GM21423 (cell line): Measurements from ENCODE around the gene MVD.
A peak's percentile ranks its signal among the peaks of the same experiment; 100 is the strongest.

ENCODE experiments used
- ATAC-seq: cut with Tn5 transposase; IDR thresholded peaks from one replicate; pipeline ENCODE4 v1.9.1; 2021; ENCODE audit warnings: mild to moderate bottlenecking, moderate library complexity; ENCODE audit not compliant: unreplicated experiment

MVD gene, protein sequence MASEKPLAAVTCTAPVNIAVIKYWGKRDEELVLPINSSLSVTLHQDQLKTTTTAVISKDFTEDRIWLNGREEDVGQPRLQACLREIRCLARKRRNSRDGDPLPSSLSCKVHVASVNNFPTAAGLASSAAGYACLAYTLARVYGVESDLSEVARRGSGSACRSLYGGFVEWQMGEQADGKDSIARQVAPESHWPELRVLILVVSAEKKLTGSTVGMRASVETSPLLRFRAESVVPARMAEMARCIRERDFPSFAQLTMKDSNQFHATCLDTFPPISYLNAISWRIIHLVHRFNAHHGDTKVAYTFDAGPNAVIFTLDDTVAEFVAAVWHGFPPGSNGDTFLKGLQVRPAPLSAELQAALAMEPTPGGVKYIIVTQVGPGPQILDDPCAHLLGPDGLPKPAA

DNA sequence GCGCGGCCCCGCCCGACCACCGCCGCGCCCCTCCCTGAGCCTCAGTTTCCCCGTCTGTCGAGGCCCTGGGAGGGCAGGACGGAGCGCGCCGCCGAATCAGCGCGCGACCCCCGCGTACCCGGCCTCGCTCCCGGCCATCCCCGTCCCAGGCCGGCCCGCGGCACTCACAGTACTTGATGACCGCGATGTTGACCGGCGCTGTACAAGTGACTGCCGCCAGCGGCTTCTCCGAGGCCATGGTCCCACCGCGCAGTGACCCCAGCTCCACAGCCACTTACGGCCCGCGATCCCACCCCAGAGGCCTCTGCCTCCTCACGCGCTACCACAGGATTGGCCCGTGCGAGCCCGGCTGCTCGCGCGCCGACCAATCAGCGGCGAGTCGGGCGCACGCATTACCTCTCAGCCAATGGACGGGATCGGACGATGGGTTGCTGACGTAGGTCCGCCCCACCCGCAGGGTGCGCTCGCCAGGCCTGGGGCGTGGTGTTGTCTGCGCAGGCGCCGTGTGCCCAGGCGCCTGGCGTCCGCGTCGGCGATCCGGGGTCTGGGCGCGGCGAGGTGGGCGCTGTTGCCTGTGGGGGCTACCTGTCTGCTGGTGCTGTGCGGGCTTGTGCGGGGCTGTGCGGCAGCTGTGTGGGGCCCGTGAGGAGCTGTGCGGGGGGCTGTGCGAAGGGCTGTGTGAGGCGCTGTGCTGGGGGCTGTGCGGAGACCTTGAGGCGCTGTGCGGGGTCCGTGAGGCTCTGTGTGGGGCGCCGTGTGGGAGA is at the start of gene MVD:
TSS of gene MVD (minus strand) at position 249 of the 764 bp plus-strand sequence. CDS start at position 238, 11 bp downstream.
- ATAC-seq: peak; percentile 90

DNA sequence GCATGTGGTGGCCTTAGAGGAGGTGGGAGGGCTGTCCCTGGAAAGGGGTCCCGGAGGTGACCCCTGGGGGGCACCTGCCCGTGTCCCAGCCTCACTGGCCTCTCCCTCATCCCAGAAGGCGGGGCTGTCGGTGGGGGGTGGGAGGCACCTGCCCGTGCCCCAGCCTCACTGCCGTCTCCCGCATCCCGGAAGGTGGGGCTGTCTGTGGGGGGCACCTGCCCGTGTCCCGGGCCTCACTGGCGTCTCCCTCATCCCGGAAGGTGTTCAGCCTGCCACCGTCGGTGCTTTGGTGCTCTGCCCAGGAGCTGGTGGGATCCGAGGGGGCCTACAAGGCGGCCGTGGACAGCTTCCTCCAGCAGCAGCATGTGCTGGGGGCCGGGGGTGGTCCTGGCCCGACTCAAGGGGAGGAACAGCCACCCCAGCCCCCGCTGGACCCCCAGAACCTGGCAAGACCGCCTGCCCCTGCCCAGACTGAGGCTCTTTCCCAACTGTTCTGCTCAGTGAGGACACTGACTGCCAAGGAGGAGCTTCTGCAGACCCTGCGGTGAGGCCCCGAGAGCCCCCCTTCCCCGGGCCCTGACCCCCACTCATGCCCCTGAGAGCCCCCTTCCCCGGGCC is 49.6 kb upstream of the MVD start:
- no peak for ATAC-seq

DNA sequence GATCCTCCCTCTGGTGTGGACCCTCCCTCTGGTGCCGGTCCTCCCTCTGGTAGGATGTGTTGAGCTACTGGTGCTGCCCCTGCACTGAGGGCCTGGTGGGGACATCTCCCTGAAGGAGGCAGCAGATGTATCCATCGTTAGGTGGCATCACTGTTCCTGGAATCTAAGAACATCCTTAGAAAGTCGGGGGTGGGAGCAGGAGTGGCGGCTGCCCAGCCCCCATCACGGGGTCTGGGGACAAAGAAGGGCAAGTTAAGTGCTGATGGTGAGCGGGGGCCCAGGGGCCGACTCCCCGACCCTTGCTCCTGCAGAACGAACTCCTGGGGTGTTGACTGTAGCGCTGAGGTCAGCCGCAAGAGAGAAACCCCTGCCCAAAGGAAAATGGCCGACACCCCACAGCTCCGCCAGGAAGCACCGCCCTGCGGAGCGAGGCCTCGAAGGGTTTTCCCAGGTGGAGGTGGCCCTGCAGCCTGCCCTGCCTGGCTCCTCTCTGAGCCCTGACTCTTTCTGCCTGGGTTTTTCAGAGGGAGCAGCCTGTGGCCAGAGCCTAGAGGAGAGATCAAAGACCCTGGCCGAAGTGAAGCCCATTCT is 49.0 kb upstream of the MVD start:
- no peak for ATAC-seq

DNA sequence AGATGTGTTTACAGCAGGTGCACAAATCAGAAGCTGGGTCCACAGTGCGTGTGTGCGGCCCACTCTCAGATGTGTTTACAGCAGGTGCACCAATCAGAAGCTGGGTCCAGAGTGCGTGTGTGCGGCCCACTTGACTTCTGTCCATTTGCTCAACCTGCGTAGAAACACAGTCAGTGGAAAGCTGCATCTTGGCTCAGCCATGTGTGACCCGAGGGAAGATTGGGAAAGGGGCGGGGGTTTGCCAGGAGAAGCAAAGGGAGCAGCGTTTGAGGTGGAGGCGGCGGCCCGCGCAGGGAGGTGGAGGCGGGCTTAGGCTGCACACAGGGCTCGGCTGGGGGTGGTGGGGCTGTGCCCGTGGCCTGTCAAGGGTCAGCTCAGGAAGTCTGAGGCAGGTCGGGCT is 47.7 kb upstream of the MVD start:
- ATAC-seq: no peak

DNA sequence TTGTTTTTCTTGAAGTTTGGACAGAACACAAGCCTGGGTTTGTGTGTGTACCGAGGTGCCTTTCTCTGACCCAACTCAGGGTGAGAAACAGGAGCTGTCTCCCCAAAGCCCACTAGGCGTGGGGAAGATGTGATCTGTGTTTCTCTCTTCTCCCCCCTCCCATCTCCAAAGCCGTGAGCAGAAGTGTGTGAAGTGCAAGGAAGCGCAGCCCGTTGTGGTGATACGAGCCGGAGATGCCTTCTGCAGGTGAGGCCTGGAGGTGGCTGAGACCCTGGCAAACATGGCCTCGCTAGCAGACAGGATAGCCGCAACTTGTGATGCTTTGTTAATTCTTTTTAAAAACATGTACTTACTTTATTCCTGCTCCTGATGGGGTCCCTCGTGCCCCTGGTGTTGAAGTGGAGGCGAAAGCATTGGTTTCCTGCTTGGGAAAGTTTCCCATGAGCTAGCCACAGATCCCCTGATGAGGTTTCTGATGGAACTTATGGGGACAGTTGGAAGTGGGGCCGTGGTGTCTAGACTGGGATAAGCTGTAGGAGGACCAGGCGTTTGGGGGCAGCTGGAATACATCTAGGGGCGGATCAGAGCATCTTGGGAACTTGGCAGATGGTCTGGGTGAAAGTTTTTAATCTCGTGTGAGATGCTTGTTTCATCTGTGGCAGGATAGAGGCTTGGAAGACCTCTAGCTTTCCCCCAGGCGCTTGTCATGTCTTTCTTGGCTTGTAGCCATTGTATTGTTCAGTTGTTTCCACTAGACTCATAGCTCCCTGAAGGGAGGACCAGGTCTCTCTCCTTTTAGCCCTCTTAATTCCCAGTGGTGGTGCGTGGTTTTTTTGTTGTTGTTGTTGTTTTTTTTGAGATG is 44.3 kb upstream of the MVD start:
- ATAC-seq: no peak

DNA sequence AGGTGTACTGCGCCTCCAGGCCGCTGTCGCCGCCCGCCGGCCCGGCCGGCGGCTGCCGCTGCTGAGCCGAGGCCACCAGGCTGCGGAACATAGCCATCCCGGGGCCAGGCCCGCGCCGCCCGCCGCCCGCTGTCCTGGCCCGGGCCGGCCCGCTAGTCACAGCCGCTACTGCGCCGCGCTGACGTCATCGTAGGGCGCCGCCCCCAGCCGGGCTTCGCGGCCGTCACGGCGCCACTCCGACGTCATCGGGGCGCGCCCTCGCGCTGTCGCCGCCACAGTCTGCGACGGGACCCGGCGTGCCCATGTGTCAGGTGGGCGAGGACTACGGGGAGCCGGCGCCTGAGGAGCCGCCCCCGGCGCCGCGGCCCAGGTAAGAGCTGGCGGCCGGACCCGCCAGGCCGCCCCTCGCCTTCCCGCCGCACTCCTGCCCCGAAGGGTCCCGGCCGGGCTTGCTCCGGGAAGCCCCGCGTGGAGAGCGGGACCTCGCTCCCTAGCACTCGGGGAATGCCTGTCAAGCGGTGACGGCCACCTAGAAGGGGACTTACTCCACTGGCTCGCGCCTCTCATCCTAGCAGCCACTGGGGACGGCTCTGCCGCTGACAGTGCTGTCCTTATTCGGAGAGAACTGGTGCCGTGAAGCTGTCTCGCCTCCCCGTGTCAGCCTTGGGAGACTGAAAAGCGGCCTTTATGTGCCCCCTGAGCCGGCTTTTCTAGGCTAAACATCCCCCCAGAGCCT is 43.5 kb upstream of the MVD start, which contains the start of the genes CTU2 and RNF166:
TSS of gene CTU2 (plus strand) at position 275 of the 736 bp plus-strand sequence. CDS start at position 303, 28 bp downstream.
TSS of gene RNF166 (minus strand) at position 180 of the 736 bp plus-strand sequence. CDS start at position 97, 83 bp downstream.
- ATAC-seq: peak; percentile 64

DNA sequence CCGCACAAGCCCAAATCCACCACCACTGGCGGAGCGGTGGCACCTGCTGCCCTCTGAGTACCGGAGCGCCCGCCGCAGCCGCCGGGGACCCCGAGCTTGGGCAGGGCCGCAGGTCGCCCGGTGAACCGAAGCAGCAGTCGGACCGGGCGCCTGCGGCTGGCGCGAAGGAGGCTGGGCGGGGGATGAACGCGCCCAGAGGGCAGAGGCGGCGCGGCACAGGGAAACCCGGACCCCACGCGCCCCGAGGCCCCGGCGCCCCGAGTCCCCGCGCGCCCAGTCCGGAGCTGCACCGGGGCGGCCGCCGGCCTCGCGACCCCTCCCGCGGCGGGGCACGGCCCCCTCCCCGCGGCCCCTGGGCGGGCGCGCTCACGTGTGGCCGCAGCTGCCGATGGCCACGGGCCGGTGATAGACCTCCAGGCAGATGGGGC is 42.9 kb upstream of the MVD start:
- no peak for ATAC-seq

DNA sequence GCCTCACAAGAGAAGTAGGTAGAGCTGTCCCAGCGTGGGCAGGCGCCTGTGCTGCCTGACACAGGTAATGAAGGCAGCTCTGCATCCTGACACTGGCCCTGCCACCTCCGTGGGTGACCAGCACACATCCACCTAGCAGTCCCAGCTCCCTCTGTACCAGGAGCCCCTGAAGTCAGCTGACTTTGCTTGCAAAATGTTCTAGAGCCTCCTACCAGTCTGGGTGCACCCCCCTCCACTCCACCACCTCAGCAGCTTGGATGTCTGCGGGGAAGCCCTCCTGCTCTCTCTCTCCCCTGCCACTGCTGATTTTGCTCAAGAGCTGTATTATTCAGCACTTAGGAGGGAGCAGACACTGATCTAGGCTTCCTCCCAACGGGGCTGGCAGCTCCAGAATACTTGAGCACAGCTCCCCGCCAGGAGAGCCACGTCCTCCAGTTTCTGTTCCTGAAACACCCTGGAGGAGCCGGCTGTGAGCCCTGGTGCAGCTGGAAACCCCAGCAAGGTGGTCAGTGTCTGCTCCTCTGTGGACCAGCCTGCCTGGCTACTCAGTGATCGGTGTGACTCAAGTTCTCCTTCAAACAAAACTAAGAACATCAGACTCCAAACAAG is 42.3 kb upstream of the MVD start:
- ATAC-seq: no peak

DNA sequence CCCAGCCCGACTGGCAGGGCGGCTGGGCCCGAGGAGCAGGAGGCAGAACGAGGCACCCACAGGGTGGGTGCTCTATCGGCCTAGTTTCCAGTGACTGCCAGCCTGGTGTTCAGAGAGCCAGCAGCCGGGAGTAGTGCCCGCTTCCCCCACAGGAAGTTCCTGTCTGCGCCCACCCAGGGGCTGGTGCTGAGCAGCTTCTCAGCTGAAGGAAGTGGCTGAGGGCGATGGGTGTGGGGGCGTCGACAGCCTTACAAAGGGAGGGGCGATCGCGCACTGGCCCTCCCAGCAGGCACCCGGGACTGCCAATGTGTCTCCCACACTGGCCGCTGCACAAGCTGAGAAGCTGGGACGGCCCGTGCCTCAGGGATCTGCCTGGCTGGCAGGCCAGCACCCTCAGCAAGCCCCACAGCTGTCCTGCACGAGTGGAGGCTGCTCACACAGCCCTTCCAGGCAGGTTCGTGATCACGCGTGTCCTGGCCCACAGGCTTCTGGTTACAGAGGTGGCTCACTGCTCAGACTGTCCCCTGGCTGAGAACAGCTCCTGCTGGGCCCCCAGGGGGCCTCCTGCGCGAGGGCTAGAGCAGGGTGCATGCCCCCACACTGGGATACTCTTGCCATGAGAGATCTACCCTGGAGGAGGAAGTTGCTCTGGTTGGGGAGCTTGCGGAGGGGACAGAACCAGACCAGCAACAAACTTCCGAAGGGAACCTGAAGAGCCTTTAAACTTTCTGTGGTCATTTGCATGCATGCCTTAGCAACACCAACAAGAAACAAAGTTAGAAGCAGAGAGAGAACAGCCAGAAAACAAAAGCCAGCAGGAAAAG is 40.8 kb upstream of the MVD start:
- ATAC-seq: no peak

DNA sequence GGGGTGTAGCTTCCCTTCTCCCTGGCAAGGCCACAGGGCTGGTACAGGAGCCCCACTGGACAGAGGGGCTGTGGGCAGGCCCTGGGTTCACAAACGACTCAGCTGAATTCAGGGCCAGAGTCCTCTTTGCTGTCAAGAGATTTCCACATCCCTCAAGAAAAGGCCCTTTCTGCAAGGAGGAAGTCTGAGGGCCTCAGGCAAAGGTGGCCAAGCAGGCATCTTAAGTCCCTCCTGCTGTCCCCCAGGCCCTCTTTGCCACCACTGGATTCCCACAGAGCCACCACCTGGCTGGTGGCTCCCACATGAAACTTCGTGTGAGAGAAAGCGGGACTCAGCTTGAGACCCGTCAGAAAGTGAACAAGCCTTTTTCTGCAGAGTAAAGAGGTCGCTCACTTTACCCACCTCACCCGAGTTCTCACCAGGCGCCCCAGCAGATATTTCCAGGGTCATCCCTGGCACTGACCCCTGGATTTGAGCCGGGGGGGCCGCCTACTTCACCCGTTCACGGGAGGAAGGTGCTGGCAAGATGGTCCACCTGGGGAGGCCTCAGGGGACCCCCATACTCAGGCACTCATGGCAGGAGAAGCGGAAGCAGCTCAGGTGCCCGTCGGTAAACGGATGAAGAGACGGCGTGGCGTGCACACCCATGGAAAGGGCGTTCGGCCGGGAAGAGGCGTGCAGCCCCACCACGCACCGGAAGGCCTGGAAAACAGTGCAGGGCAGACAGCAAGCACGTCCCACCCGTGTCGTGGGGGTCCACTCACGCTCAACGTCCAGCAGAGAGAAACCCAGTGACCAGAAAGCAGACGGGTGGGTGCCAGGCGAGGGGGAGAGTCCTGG is 39.7 kb upstream of the MVD start:
- no peak for ATAC-seq

DNA sequence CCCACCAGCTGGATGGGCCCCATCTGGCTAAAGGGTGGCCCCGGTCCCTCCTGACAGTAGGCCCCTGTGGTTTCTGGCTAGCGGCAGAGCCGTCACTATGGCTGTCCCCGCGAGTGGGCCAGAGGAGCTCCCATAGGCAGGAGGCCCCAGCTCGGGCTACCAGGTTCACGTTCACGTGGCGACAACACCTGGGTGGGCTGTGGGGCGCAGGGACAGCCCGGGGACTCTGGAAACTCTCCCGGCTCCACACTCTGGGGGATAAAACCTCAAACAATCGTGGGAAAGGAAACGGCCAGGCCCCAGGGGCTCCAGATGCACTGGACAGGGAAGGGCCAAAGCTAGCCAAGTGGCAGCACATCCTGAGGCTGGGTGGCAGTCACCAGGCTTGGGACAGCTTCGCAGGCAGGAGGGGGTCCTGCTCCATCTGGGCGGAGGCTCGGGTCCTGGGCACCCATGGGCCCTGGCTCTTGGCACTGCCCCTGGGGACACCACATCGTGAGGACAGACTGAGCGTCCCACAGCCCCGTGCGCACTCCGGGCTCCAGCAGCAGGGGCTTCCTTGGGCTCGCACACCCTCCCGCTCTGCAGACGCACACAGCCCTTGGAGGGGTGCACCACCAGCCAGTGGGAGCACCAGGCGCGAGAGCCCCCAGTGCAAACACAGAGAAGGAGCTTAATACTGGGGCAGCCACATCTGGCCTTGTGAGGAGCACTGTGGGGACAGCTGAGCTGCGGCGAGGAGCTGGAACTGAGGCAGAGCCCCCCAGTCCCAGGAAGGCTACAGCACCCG is 38.9 kb upstream of the MVD start:
- ATAC-seq: no peak

DNA sequence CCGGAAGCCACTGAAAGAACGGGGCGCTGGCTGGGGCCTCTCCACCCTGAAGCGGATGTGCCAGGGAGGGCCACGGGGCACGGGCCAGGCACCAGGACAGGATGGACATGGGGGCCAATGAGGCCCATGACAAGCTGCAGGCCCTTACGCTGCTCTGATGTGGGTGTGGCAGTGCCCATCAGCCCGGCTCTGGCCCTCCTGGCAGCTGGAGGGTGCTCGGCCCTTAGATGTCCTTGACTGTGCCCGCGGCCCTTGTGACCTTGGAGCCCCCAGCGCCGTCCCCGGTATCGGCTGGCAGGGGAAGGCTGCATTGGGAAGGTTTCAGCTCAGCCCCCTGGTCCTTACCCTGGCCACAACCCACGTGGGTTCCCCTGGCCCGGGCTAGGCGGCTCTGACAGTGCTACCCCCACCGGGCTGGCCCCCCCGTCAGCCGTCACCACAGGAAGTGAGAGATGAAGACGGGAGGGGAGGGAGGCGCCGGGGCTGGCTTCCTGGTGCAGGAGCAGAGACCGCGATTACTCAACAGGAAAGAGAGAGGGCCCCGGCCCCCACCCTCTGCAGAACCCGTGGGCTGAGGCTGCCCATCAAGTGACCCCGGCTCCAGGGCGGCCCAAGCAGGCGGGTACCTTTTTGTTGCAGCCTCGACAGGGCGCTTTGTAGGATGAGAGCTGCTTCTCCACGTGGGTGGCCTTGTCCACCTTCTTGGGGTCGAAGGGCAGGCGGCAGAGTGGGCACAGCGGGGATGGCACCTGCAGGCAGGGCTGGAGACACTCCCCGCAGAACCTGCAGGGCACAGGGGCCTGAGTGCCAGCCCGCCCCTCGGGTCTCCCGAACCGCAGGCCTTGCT is 38.0 kb upstream of the MVD start:
- peak; percentile 62 for ATAC-seq

DNA sequence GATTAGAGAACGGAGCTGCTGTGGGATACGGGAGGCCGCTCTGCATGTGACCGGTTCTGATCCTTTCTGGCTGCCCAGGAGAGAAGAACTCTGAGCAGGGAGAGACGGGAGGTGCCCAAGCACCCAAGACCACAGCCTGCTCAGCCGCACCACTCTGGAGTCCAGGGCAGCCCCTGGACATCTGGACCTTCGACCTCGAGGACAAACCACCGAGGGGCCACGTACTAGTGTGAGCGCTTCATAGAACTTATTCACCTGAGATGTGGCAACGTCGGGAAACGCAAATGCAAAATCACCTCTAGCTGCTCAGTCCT is 37.4 kb upstream of the MVD start:
- no peak for ATAC-seq

DNA sequence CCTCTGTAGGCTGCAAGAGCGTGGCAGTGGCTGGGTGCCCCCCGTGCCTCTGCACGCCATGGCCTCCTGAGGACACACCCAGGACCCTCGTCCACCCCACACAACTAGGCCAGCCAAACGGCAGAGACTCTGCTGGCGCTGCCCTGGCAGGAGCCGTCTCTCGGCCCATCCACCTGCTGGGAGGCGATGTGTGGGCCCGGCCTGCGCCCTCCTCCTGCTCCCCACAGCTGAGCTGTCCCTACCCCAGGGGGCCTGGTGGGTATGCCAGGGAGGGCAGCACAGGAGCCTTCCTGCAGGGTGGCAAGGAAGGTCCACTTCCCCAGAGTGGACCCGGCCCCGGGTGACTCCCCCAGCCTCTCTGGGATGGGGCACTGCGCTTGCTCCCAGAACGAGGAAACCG is 36.3 kb upstream of the MVD start:
- ATAC-seq: no peak

DNA sequence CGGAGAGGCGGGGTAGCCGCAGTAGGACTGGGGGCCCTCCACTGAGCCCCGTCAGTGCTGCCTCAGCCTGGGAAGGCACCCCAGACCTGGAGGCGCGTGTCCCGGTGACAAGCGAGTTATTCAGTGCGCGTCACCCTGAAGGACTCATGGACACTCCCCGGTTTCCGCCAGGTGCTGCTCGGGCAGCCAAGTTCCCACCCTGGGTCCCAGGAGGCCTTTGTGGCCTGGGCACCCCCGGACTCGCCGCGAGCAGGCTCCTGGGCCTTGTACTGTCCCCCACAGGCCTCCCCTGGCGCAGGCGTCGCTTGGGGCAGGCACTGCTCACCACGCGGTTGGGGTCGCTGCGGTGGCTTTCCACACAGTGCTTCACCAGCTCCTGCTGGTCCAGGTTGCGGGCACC is 35.8 kb upstream of the MVD start:
- no peak for ATAC-seq
